Midbrain (tissue), 1 donor: ENCODE measurements around the gene RAPGEF3.

Experiments
- DNase-seq: peaks from one replicate; lab custom pipeline; 2025; lab: John Stamatoyannopoulos, UW

The RAPGEF3 gene

GRCh38 chr12:47721431-47721973 is 37.2 kb downstream of the RAPGEF3 start:
- DNase-seq, result no peak

DNA sequence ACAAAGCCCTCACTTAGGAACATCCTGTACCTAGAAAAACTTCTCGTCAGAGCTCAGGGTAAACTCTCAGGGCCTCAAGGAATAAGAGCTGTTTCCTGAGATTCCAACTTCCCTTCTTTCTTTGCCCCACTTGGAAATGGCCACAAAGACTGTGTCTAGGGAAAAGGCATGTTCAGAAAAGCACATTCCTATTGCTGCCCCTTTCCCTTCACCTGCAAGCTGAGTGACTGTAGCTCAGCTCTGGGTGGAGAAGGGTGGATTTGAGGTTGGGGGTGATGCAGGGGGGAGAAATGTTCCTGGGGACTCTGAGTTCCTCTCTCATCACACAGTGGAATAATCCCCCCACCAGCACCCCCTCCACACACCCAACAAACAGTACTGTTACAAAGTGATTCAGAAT is 40.1 kb downstream of the RAPGEF3 start:
- no peak for DNase-seq

DNA sequence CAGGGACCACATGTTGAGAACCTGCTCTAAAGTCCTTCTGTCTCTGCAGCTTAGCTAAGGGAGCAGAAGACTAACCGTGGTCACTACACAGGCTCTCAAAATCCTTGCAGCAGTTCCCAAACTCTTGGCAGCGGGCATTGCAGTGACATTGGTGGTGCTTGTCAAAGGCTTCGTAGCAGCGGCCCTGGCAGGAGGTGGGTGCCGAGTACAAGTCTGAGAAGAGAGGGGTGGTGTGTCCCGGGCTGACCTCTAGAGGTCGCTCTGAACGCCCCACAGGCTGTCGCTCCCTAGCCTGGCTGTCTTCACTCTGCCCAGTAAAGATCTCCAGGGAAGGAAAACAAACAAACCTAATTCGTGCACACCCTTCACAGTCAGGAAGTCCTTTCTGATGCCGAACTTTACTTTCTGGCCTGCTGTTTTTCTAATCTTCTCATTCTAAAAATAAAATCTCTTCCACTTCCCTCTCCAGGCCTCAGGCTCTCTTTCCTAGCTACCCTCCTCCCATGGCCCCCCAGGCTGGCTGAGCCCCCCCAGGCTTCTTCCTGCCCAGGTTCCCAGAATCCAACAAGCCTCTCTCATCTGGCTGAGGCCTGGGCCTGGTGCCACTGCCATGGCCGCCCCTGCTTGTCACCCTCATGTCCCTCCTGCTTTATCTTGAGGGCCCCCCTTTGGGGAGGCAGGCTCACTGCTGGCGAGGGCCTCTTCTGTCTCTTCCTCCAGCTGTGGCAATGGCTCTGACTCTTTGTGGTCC is 41.1 kb downstream of the RAPGEF3 start:
- DNase-seq, result peak; percentile 90

DNA sequence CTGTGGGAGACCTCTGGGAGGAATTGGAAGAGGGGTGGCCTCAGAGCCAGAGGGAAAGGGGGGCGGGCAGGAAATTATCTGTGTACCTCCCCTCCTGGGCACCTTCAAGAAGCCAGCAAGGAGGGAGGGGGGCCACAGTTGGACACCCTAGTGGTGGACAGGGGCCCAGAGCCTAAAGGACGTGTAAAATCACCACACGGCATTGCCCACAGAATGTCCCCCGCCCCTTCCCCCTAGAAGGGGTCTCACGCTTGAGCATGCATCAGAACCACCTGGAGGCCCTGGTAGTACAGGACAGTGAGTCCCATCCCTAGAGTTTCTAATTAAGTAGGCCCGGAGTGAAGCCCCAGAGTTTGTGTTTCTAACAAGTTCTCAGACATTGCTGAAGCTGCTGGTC is 41.6 kb downstream of the RAPGEF3 start:
- no peak for DNase-seq

DNA sequence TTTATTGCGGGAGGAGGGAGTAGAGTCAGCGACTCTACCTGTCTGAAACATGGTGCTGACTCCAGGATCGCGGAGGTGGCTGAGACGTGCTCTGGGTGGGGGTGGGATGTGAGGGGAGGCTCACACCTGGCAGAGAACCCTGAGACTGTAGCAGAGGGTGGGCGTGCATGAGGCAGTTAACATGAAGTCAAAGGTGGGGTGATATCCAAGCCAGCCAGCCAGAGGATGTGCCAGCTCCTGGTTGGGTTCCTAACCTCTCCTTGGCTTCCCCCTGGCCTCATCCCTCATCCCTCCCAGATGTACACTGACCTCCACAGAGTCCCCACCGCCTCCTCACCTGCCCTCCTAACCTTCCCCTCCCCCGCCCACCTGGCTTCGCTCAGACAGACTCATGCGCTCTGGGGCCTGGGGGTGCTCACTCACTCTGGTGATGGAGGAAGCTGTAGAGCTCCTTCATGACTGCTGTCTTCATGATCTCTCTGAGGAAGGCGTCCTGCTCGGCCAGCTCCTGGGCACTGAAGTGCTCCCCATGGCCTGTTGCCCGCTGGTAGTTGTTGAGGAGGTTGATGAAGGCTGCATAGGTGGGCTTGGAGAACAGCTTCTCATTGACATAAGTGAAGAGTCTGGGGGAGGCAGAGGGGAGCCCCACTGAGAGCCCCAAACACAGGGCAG is 42.7 kb downstream of the RAPGEF3 start:
- no peak for DNase-seq

GRCh38 chr12:47715393-47715876 is 43.2 kb downstream of the RAPGEF3 start:
- DNase-seq, result peak; percentile 93

DNA sequence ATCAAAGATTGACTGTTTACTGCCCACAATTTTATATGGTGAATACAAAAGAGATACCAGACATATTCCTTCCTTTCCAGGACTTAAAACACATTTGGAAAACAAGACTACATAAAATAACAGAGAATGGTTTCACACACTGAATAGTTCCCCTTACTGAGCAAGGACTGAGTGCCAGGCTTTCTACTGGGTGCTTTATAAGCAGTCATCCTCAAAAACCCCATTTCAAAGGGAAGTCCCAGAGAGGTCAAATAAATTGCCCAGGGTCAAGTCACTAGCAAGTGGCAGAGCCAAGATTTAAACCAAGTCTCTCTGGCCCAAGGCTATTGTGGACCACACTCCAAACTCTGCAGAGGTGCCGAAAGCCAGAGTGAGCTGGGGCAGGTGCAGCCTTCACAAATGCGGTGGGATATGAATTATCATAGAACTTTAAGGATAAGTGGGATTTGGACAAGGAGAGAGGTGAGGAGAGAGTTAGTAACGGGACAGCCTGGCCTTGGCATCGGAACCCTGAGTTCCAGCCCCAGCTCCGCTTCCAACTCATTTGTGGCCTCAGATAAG is 43.8 kb downstream of the RAPGEF3 start:
- DNase-seq, result no peak

- no peak for DNase-seq
Observed at GRCh38 chr12:47712171-47712570, 46.5 kb downstream of the RAPGEF3 start.

DNA sequence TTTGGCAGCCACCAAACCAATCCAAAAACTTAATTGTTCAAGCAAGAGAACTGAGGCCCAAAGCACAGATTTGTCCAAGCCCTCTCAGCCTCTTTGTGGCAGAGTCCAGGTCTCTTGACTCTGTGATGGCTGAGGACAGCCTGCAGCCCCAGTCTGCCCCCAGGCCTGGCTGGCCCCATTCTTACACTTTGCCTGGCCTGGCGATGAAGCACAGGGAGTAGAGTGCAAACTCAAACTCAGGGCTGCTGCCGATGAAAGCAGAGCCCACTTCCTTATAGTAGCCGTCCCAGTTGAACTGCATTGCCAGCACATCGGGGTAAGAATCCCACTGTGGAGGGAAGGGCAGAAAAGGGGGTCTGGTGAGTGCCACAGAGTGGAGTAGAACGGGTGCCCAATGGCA is 47.2 kb downstream of the RAPGEF3 start:
- DNase-seq, result no peak

- DNase-seq, result no peak
Observed at GRCh38 chr12:47710278-47710677, 48.4 kb downstream of the RAPGEF3 start.

DNA sequence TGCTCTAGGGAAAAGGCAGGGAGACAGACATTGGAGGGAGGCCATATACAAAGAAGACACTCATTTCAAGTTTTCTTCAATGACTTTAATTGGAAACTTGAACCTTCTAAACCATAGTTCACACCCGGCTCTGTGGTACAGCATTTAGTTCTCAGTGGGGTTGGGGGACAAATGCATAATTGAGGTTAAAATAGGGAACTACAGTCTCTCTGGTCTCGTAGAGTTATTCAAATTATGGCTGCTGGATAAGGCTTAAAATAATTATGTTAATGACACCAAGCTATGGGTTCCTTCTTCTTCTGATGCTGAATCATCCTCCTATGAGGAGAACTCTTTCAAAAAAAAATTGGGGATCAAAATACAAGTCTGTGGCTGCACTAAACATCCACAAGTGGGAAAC is 49.0 kb downstream of the RAPGEF3 start:
- DNase-seq, result no peak

GRCh38 chr12:47709237-47709636 is 49.4 kb downstream of the RAPGEF3 start:
- DNase-seq, result no peak

- no peak for DNase-seq
Observed at GRCh38 chr12:47707905-47708543, 50.7 kb downstream of the RAPGEF3 start.

GRCh38 chr12:47707355-47707754 is 51.3 kb downstream of the RAPGEF3 start:
- DNase-seq, result no peak

GRCh38 chr12:47705566-47706425 is 52.9 kb downstream of the RAPGEF3 start, which contains the start of gene RPAP3:
TSS of gene RPAP3 (minus strand) at chr12:47706030. CDS start at chr12:47702840, 3,190 bp downstream.
- peak; percentile 90 for DNase-seq

DNA sequence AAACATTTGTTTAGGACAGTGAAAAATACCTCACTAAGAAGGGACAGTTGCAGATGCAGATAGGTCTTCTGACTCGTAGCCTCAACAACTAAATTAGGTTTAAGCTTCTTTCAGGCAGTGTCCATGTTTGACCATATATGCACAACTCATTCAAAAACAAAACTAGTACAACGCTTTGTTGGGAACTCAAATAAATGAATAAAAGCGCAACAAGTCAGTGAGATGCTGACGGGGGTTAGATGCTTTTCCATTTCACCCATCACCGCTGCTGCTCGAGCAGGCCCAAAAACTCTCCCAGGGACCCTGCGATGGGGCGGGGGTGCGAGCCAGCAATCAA is 53.5 kb downstream of the RAPGEF3 start:
- no peak for DNase-seq

DNA sequence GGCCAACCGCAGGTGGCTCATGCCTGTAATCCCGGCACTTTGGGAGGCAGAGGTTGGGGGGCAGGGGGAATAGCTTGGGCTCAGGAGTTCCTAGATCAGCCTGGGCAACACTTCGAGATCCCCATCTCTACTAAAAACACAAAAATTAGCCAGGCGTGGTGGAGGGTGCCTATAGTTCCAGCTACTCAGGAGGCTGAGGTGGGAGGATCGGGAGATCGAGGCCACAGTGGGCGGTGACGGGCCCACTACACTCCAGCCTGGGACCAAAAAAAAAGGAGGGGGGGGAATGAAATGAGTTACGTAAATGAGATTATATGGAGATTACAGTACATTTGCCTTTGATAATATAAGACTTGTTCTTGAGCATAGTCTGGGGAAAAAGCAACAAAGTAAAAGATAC is 54.0 kb downstream of the RAPGEF3 start:
- DNase-seq, result no peak

GRCh38 chr12:47700263-47700662 is 58.4 kb downstream of the RAPGEF3 start:
- no peak for DNase-seq

- DNase-seq, result no peak
Observed at GRCh38 chr12:47698631-47699030, 60.0 kb downstream of the RAPGEF3 start.

GRCh38 chr12:47698055-47698454 is 60.6 kb downstream of the RAPGEF3 start:
- no peak for DNase-seq

GRCh38 chr12:47689215-47689614 is 69.5 kb downstream of the RAPGEF3 start:
- DNase-seq, result no peak
